HG02973 (cell line): ENCODE data around the gene UBE2V1.

ENCODE experiments used
- ATAC-seq: cut with Tn5 transposase; IDR thresholded peaks from one replicate; pipeline ENCODE4 v1.9.1; 2021; ENCODE audit warnings: moderate library complexity; ENCODE audit not compliant: unreplicated experiment

UBE2V1 gene

GRCh38 chr20:50049442-50050026 is 63.4 kb downstream of the UBE2V1 start:
- no peak for ATAC-seq

- ATAC-seq = no peak
Measured at GRCh38 chr20:50048420-50049166, 64.4 kb downstream of the UBE2V1 start.

DNA sequence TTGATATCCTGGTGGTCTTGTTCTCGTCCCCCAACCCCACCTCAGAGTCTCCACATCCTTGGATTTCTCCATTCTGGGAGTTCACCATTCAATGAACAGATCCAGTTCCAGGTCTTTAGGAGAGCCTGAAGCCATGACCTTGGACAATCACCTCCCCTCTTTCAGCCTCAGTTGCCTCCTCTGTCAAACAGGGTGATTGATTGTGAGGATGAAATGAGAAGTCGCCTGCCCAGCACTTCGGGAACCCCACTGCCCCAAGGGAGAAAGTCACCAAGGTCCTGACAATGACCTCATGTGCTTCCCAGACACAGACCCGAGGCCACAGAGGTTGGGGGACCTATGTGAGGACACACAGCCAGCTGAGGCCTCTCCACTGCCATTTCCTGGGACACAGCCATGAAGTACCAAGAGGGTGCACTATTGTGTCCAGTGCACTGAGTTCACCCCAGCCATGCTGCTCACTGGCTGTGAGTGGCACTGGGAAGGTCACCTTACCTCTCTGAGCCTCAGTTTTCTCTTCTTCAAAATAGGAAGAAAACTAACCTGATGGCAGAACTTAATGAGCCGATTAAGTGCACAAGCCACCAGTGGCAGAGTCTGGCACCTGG is 68.5 kb downstream of the UBE2V1 start:
- ATAC-seq = no peak

DNA sequence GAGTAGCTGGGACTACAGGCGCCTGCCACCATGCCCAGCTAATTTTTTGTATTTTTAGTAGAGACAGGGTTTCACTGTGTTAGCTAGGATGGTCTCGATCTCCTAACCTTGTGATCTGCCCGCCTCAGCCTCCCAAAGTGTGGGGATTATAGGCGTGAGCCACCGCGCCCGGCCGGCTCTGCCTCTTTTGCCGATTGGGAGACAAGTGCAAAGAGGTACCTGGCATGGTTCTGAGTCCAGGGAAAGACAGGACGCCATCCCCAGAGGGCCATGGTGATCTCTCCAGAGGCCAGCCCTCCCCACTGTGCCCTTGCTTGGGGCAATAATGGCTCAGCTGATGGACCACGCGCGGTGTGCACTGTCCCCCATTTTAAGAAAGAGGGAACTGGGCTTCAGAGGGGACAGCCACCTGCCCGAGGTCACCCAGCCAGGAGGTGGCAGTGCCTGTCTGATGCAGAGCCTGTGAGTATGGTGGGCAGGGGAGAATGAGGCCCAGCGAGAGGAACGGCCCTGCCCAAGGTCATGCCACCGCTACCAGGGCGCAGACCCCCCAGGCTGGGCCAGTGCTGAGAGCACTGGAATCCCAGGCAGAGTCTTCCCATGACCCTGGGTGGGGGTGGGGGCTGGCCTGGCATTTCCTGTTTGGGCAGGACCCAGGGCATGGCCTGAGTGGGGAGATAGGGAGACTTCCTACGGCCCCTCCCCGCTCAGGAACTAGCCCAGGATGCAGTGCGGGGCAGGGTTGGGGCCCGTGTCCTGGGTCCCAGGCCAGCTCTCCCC is 69.2 kb downstream of the UBE2V1 start:
- no peak for ATAC-seq

DNA sequence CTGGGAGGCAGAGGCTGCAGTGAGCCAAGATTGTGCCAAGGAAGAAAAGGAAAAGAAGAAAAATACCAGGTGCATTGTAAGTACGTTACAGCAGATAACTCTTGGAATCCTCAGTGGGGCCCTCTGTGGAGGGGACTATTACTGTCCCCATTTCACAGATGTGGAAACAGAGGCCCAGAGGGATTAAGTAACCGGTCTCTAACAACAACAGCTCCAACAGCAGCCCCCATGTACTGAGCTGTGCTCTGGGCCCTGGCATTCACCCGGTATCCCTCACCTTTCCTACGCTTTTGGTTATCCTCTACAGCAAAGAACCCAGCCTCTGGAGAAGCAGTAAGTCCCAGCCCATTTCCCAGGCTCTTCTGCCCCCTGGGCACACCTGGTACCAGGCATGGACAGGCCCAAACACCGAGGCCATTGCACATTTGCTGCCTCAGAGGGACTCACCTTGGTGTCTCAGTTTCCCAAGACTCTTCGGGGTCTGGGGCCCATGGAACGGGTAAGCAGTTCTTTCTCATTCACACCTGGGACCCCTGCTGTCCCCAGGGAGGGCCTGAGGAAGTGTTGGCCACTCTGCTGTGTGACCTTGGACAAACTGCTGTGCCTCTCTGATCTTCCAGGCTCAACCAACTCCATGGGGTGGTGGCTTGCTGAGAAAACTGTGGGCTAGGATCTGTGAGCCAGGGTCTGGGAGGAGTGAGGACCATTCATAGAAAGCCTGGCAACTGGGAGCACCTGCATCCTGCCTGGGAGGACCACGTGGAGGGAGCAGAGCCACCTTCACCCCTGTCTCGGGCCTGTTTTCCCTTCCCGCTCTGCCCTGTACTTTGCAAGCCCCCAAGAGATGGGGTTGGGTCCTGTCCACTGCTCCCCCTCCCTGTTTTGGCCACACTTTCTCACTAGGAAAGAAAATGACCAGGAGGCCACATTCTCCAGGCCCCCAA is 70.3 kb downstream of the UBE2V1 start:
- no peak for ATAC-seq

- ATAC-seq = no peak
Measured at GRCh38 chr20:50041246-50041873, 71.6 kb downstream of the UBE2V1 start.

DNA sequence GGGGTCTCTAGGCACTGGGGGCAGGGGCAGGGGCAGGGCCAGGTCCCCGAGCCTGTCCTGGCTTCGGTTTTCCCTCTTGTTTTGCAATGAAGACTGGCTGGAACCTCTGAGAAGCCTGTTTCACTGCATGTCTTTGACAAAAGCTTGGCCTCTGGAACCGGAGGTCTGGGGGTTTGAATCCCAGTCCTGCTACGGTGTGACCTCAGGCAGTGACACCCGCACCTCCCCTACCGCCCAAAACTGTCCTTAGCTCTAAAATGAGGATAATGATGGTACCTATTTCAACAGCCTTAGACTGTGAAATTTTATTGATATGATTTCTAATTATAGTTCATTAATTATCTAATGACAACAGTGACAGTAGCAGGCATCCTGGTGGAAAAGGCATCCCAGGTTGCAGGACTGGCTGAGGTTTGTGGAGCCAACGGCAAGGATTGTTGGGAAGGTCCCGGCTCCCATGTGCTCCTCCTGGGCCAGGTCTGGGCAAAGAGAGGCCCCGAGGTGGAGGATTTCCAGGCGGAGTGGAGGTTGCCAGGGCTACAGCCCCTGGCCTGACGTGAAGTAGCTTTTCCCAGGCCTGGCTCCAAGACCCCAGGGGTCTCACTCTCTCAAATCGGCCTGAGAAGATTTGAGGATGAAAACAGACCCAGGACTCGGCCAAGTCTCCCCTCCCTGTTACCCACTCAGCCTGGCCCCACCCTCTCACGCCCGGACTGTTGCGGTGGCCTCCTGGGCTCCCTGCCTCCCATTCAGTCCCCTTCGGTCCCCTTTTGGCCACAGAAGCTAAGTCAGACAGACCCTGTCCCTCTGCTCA is 72.3 kb downstream of the UBE2V1 start:
- no peak for ATAC-seq

DNA sequence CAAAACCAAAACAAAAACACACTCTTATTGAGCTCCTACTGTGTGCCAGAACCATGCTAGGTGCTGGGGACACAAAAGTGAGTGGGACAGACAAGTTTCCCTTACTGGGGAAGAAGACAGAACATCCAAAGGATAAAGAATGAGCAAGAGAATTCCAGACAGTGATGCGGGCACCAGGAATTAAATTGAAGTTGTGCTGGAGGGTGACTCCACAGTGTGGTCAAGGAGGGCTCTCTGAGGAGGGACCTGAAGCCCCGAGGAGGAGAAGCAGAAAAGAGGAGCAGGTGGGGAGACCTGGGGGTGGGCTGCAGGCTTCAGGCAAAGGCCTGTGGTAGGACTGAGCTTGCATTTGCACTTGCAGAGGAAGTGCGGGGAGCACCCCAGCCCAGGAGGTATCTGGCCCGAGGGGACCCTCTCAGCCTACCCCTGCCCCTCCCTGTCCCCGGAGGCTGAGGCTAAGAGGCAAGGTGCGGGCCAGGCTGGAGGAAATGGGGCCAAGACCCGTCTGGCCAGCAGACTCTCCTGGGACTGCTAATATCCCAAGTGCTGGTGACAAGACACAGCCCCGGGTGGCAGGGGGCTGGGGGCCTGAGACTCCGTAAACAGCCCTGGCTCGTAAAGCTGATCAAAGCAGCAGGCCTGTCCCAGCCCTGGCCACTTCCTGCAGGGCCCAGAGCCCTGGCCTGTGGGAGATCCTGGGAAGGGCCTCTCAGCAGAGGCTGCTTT is 73.1 kb downstream of the UBE2V1 start:
- ATAC-seq = no peak

- ATAC-seq = no peak
Measured at GRCh38 chr20:50038574-50038991, 74.4 kb downstream of the UBE2V1 start.

GRCh38 chr20:50038169-50038568 is 74.8 kb downstream of the UBE2V1 start:
- ATAC-seq = no peak

GRCh38 chr20:50037575-50037974 is 75.4 kb downstream of the UBE2V1 start:
- no peak for ATAC-seq

DNA sequence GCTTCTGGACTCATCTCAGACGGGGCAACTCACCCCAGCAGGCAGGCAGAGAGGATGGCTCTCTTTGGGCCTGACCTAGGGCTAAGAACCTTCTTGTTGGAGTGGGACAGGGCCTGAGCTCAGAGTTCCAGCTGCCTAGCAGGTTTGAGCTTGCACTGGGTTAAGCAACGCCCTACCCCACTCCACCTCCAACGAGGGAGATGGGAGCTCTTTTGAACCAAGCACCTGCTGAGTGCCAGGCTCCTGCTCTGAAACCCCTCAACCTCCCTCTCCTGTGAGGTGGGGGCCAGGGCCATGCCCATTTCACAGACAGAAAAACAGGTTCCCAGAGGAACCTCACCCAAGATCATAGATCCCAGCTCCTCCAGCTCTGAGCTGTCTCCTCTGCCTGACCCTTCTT is 75.8 kb downstream of the UBE2V1 start:
- no peak for ATAC-seq

DNA sequence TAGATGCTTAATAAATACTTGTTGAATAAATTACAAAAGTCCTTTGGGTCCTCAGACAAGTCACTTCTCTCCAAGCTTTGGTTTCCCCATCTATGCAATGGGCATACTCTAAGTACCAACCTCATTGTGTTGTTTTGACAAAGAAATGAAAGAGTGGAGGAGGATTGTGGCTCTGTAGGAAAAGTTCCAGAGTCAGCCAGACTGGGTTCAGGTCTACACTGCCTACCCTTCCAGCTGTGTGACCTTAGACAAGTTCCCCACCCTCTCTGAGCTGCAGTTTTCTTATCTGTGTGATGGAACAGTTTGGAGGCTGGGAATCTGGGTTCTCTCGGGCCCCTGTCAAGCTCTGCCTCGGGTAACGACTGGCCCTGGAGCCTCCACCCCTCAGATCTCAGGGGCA is 76.2 kb downstream of the UBE2V1 start:
- no peak for ATAC-seq

DNA sequence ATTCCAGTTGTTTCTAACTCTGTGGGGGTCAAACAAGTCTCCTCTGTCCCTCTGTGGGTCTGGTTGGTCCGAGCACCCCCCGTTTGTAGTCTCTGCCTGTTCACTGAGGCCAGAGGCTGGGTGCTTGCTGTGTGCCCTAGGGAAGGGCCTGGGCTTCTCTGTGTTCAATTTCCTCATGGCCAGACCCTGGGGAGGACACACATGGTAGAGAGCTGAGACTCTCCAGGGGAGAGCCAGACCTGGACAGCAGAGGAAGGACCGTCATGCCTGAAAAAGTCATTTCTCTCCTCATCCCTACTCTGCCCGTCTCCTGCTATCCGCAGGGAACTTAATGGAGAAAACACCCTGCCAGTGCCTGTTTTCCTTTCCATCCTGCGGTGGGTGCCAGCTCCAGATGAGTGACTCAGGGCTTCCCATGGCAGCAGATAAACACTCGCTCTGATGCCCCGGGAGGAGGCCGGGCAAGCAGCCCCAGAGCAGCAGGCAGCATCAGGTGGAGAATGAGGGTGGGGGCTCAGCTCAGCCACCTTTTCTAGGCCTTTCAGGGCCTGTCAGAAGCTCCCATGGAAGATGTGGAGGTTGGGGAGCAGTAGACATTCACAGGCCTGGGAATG is 78.3 kb downstream of the UBE2V1 start:
- ATAC-seq = no peak

DNA sequence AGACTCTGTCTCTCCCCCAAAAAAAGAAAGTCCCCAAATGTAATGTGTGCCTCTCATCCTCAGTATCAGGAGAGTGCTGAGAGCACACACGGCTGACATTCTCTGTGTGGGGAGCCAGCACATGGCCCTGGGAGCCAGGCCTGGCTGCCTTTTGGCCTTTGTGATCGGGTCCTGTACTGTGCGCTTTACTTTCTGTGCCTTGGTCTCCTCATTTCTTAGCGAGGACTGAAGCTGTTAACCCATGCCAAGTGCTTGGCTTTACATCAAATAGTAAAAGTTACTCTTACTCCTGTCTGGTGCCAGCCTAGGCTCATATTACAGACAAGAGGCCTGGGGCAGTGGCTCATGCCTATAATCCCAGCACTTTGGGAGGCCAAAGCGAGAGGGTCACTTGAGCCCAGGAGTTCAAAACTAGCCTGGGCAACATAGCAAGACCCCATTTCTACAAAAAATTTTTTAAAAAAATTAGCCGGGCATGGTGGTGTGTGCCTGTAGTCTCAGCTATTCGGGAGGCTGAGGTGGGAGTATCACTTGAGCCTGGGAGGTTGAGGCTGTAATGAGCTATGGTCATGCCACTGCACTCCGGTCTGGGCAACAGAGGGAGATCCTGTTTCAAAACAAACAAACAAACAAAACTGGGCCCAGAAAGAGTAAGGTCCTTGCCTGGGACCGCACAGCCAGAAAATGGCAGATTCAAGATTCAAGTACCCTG is 79.8 kb downstream of the UBE2V1 start:
- no peak for ATAC-seq
